Measurements from ENCODE around the gene KIAA1614. TPM values are rescaled to one million over a fixed set of nuclear protein-coding genes. Genes with fewer than 3 reads are reported as not detected.

Gene KIAA1614
- total RNA-seq, 1 donor from 2014 or later, result 13.0 TPM

GRCh38 chr1:180916771-180917170 is 4.1 kb downstream of the KIAA1614 start:
- no peak overlapping the region for H3K4me3 ChIP-seq
- H3K9me3 ChIP-seq, result no peaks in the 10 kb centered on the region
- H3K27me3 ChIP-seq, result no peaks in the 10 kb centered on the region
- H3K27ac ChIP-seq, result no peak overlapping the region
- intact Hi-C loops (cut with DNase I), result no loop called here
- no peak for DNase-seq (ENCODE audit: extremely low spot score in 2 of 2)
- H3K4me1 ChIP-seq, result peaks cover 10% of the 10 kb centered on the region
- peaks cover 0 to 23% of the 10 kb centered on the region in 2 donors for H3K36me3 ChIP-seq
- TF ChIP-seq POLR2AphosphoS5 (IDR thresholded peaks at IDR 0.05; ENCODE audit: insufficient read depth in 1 of 2, low read depth in 1 of 2) (no peak), POLR2A (IDR thresholded peaks at IDR 0.05) (no peak), CTCF (IDR thresholded peaks at IDR 0.05) (no peak)

GRCh38 chr1:180917306-180918065 is 4.8 kb downstream of the KIAA1614 start:
- TF ChIP-seq POLR2A (IDR thresholded peaks at IDR 0.05), result no peak
- TF ChIP-seq CTCF (IDR thresholded peaks at IDR 0.05), result no peak
- no peak for TF ChIP-seq POLR2AphosphoS5 (IDR thresholded peaks at IDR 0.05; ENCODE audit: insufficient read depth in 1 of 2, low read depth in 1 of 2)
- no peak overlapping the region for H3K27ac ChIP-seq
- peaks cover 0 to 23% of the 10 kb centered on the region in 2 donors for H3K36me3 ChIP-seq
- no peak for DNase-seq (ENCODE audit: extremely low spot score in 2 of 2)
- intact Hi-C loops (cut with DNase I), result no loop called here
- H3K27me3 ChIP-seq, result no peaks in the 10 kb centered on the region
- no peak overlapping the region for H3K4me3 ChIP-seq
- H3K9me3 ChIP-seq, result no peaks in the 10 kb centered on the region
- peaks cover 10% of the 10 kb centered on the region for H3K4me1 ChIP-seq

- TF ChIP-seq CTCF (IDR thresholded peaks at IDR 0.05) (no peak), POLR2AphosphoS5 (IDR thresholded peaks at IDR 0.05; ENCODE audit: insufficient read depth in 1 of 2, low read depth in 1 of 2) (no peak), POLR2A (IDR thresholded peaks at IDR 0.05) (no peak)
- H3K36me3 ChIP-seq, result peaks cover 0 to 23% of the 10 kb centered on the region in 2 donors
- no peaks in the 10 kb centered on the region for H3K9me3 ChIP-seq
- no peak for DNase-seq (ENCODE audit: extremely low spot score in 2 of 2)
- no peak overlapping the region for H3K4me3 ChIP-seq
- no peak overlapping the region for H3K27ac ChIP-seq
- H3K4me1 ChIP-seq, result peaks cover 19% of the 10 kb centered on the region
- intact Hi-C loops (cut with DNase I), result no loop called here
- no peaks in the 10 kb centered on the region for H3K27me3 ChIP-seq
Measured at GRCh38 chr1:180918519-180918918, 5.8 kb downstream of the KIAA1614 start.

- TF ChIP-seq CTCF (IDR thresholded peaks at IDR 0.05), result no peak
- TF ChIP-seq POLR2AphosphoS5 (IDR thresholded peaks at IDR 0.05; ENCODE audit: insufficient read depth in 1 of 2, low read depth in 1 of 2), result no peak
- no peak for TF ChIP-seq POLR2A (IDR thresholded peaks at IDR 0.05)
- peaks cover 16% of the 10 kb centered on the region for H3K4me1 ChIP-seq
- H3K27me3 ChIP-seq, result no peaks in the 10 kb centered on the region
- H3K4me3 ChIP-seq, result no peak overlapping the region
- DNase-seq (ENCODE audit: extremely low spot score in 2 of 2), result no peak
- H3K27ac ChIP-seq, result no peak overlapping the region
- peaks cover 0 to 23% of the 10 kb centered on the region in 2 donors for H3K36me3 ChIP-seq
- intact Hi-C loops (cut with DNase I), result no loop called here
- H3K9me3 ChIP-seq, result no peaks in the 10 kb centered on the region
Measured at GRCh38 chr1:180919183-180919700, 6.5 kb downstream of the KIAA1614 start.

DNA sequence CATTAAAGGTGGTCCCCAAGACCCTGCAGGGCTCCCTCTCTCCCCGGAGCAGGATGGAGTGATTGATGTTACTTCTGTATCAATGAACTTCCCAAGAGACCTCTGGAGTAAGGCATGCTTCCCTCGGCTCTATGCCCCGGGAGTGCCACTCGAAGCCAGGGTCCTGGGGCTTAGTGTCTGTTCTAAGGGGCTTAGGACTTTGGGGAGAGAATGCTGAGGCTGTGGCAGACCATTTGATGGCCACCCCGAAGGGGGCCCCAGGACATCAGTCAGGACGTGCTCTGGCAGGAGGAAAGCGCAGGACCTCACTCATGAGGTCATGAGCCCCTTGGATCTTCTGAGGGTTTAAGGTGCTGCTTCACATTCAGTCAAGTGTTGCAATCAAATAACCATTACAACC is 7.5 kb downstream of the KIAA1614 start:
- peaks cover 13% of the 10 kb centered on the region for H3K4me1 ChIP-seq
- no peak overlapping the region for H3K4me3 ChIP-seq
- no peaks in the 10 kb centered on the region for H3K9me3 ChIP-seq
- peaks cover 0 to 23% of the 10 kb centered on the region in 2 donors for H3K36me3 ChIP-seq
- intact Hi-C loops (cut with DNase I), result no loop called here
- DNase-seq (ENCODE audit: extremely low spot score in 2 of 2), result no peak
- no peak overlapping the region for H3K27ac ChIP-seq
- TF ChIP-seq CTCF (IDR thresholded peaks at IDR 0.05) (no peak), POLR2A (IDR thresholded peaks at IDR 0.05) (no peak), POLR2AphosphoS5 (IDR thresholded peaks at IDR 0.05; ENCODE audit: insufficient read depth in 1 of 2, low read depth in 1 of 2) (no peak)
- H3K27me3 ChIP-seq, result no peaks in the 10 kb centered on the region

Data from vagina (tissue), 2 donors.